H9 (cell line): ENCODE measurements around the gene CERS6. TPM values are rescaled to one million over a fixed set of nuclear protein-coding genes. Genes with fewer than 3 reads are reported as not detected.

ENCODE experiments used
- DNase-seq: peaks from one replicate; pipeline ENCODE4 v3.0.0-alpha.2; 2017
- H2AFZ ChIP-seq: one replicate; pipeline ENCODE4 v1.6.1; 2013; ENCODE audit warnings: mild to moderate bottlenecking, low read length, control low read depth, moderate library complexity
- H2AK5ac ChIP-seq: 2 replicates; pipeline ENCODE4 v1.6.1; 2013; ENCODE audit warnings: low read length, control low read depth, mixed read lengths; ENCODE audit not compliant: insufficient read length
- H2BK120ac ChIP-seq: one replicate; pipeline ENCODE4 v1.6.1; 2013; ENCODE audit warnings: low read depth, mild to moderate bottlenecking, low read length, control low read depth, inconsistent platforms; ENCODE audit not compliant: poor library complexity, severe bottlenecking
- H2BK12ac ChIP-seq: 2 replicates; pipeline ENCODE4 v1.6.1; 2013; ENCODE audit warnings: low read length, control low read depth, mixed read lengths, low read depth; ENCODE audit not compliant: insufficient read length
- H2BK15ac ChIP-seq: 2 replicates; pipeline ENCODE4 v1.6.1; 2013; ENCODE audit warnings: low read depth, low read length, control low read depth
- H2BK20ac ChIP-seq: one replicate; pipeline ENCODE4 v1.6.1; 2013; ENCODE audit warnings: low read depth, mild to moderate bottlenecking, low read length, control low read depth, inconsistent platforms; ENCODE audit not compliant: poor library complexity, severe bottlenecking
- H2BK5ac ChIP-seq: 2 replicates; pipeline ENCODE4 v1.6.1; 2013; ENCODE audit warnings: low read length, control low read depth, mixed read lengths; ENCODE audit not compliant: insufficient read length
- H3K14ac ChIP-seq: 2 replicates; pipeline ENCODE4 v1.6.1; 2013; ENCODE audit warnings: low read length, control low read depth; ENCODE audit not compliant: insufficient read depth
- H3K18ac ChIP-seq: 2 replicates; pipeline ENCODE4 v1.6.1; 2013; ENCODE audit warnings: low read depth, mild to moderate bottlenecking, mixed read lengths, low read length, control low read depth; ENCODE audit not compliant: insufficient read length
- H3K23ac ChIP-seq: 2 replicates; pipeline ENCODE4 v1.6.1; 2013; ENCODE audit warnings: low read length, control low read depth, mixed read lengths, low read depth; ENCODE audit not compliant: insufficient read length
- H3K23me2 ChIP-seq: 2 replicates; pipeline ENCODE4 v1.6.1; 2013; ENCODE audit warnings: low read depth, mild to moderate bottlenecking, mixed read lengths, low read length, control low read depth; ENCODE audit not compliant: insufficient read length, poor library complexity, severe bottlenecking
- H3K27ac ChIP-seq: 2 replicates; pipeline ENCODE4 v1.5.1; 2013; ENCODE audit warnings: low read length, control low read depth, mixed read lengths, low read depth; ENCODE audit not compliant: insufficient read length
- H3K27me3 ChIP-seq: 2 replicates; pipeline ENCODE4 v1.6.1; 2013; ENCODE audit warnings: low read length, control low read depth, inconsistent platforms; ENCODE audit not compliant: insufficient read depth
- H3K4ac ChIP-seq: 2 replicates; pipeline ENCODE4 v1.6.1; 2013; ENCODE audit warnings: low read depth, mild to moderate bottlenecking, control low read depth, inconsistent platforms, low read length, moderate library complexity
- H3K4me1 ChIP-seq: 2 replicates; pipeline ENCODE4 v1.6.1; 2013; ENCODE audit warnings: low read length, control low read depth, inconsistent platforms; ENCODE audit not compliant: insufficient read depth
- H3K4me2 ChIP-seq: 2 replicates; pipeline ENCODE4 v1.6.1; 2013; ENCODE audit warnings: low read length, control low read depth, mixed read lengths; ENCODE audit not compliant: insufficient read length, insufficient read depth
- H3K56ac ChIP-seq: 2 replicates; pipeline ENCODE4 v1.6.1; 2013; ENCODE audit warnings: low read depth, mild to moderate bottlenecking, mixed read lengths, low read length, control low read depth; ENCODE audit not compliant: insufficient read length
- H3K79me1 ChIP-seq: 2 replicates; pipeline ENCODE4 v1.6.1; 2013; ENCODE audit warnings: low read depth, mild to moderate bottlenecking, moderate library complexity, low read length, control low read depth, inconsistent platforms; ENCODE audit not compliant: insufficient read depth, poor library complexity, severe bottlenecking
- H3K79me2 ChIP-seq: 2 replicates; pipeline ENCODE4 v1.6.1; 2013; ENCODE audit warnings: low read length, control low read depth, inconsistent platforms; ENCODE audit not compliant: insufficient read depth
- H3K9ac ChIP-seq: 2 replicates; pipeline ENCODE4 v1.6.1; 2013; ENCODE audit warnings: low read length, control low read depth, mixed read lengths; ENCODE audit not compliant: insufficient read length; ENCODE audit errors: extremely low read depth
- H3K9me3 ChIP-seq: one replicate; pipeline ENCODE4 v1.6.1; 2013; ENCODE audit warnings: low read depth, low read length, inconsistent platforms; ENCODE audit not compliant: control insufficient read depth
- H3T11ph ChIP-seq: one replicate; pipeline ENCODE4 v1.6.1; 2013; ENCODE audit warnings: mild to moderate bottlenecking, low read length, control low read depth, inconsistent platforms
- H4K20me1 ChIP-seq: one replicate; pipeline ENCODE4 v1.6.1; 2013; ENCODE audit not compliant: control insufficient read depth, insufficient read length, insufficient read depth
- H4K5ac ChIP-seq: 2 replicates; pipeline ENCODE4 v1.6.1; 2013; ENCODE audit warnings: low read depth, mild to moderate bottlenecking, mixed read lengths, low read length, control low read depth; ENCODE audit not compliant: insufficient read length
- H4K8ac ChIP-seq: replicated peaks from 2 replicates; pipeline ENCODE4 v1.6.1; 2013; ENCODE audit warnings: low read length, control low read depth, mixed read lengths, low read depth; ENCODE audit not compliant: insufficient read length
- H4K91ac ChIP-seq: 2 replicates; pipeline ENCODE4 v1.6.1; 2013; ENCODE audit warnings: low read depth, mild to moderate bottlenecking, moderate library complexity, mixed read lengths, low read length, control low read depth; ENCODE audit not compliant: insufficient read length
- H3K27ac Mint-ChIP-seq, 3 experiments: 2 replicates in 2 of 3; 3 replicates in 1 of 3; pipeline ENCODE4 v1.8.0; 2020 to 2021; ENCODE audit warnings: mixed read lengths in 3 of 3, mild to moderate bottlenecking in 1 of 3, moderate library complexity in 1 of 3
- H3K27me3 Mint-ChIP-seq: 2 replicates; pipeline ENCODE4 v1.8.0; 2021; ENCODE audit warnings: low read depth, mild to moderate bottlenecking, moderate library complexity, mixed read lengths
- H3K36me3 Mint-ChIP-seq, 3 experiments: 2 replicates in 2 of 3; 3 replicates in 1 of 3; pipeline ENCODE4 v1.8.0; 2020 to 2021; ENCODE audit warnings: low read depth in 3 of 3, mixed read lengths in 3 of 3; ENCODE audit not compliant: insufficient read depth in 1 of 3
- H3K4me1 Mint-ChIP-seq, 2 experiments: 2 replicates each; pipeline ENCODE4 v1.8.0; 2020; ENCODE audit warnings: mixed read lengths in 2 of 2
- H3K4me3 Mint-ChIP-seq, 2 experiments: 2 replicates in 1 of 2; 3 replicates in 1 of 2; pipeline ENCODE4 v1.8.0; 2020 to 2021; ENCODE audit warnings: mild to moderate bottlenecking in 2 of 2, mixed read lengths in 2 of 2, moderate library complexity in 1 of 2
- H3K9me3 Mint-ChIP-seq, 2 experiments: 2 replicates in 1 of 2; 3 replicates in 1 of 2; pipeline ENCODE4 v1.8.0; 2020; ENCODE audit warnings: mild to moderate bottlenecking in 2 of 2, mixed read lengths in 2 of 2, moderate library complexity in 1 of 2
- CTCF ChIP-seq: fragments of 200-600 bp; sonication (generic); conservative IDR thresholded peaks from 3 replicates; pipeline ENCODE4 v1.8.0; 2021; ENCODE audit warnings: antibody characterized with exemption, mild to moderate bottlenecking
- total RNA-seq: library from RNA; stranded (reverse); gene quantifications from 2 replicates; pipeline ENCODE4 v1.2.1, GENCODE V29; 2021

CERS6 gene
- total RNA-seq, 1 experiment from 2014 or later, result 17.7 TPM

GRCh38 chr2:168716839-168717238, 260.8 kb downstream of the CERS6 start:
- Histone ChIP-seq H2BK12ac (no peak overlapping the region), H2BK15ac (no peak overlapping the region), H3K9ac (no peak overlapping the region), H2BK5ac (no peak overlapping the region), H3K27ac (no peak overlapping the region), H4K5ac (no peak overlapping the region), H3K23me2 (no peaks in the 10 kb centered on the region), H3K27me3 (no peaks in the 10 kb centered on the region), H2BK120ac (no peak overlapping the region), H3K4me1 (no peaks in the 10 kb centered on the region), H3K56ac (no peak overlapping the region), H3K4ac (no peak overlapping the region), H3K9me3 (no peaks in the 10 kb centered on the region), H2AFZ (no peak overlapping the region), H3K14ac (no peak overlapping the region), H3K79me2 (no peaks in the 10 kb centered on the region), H3K23ac (no peak overlapping the region), H3T11ph (no peak overlapping the region), H3K4me2 (no peak overlapping the region), H4K8ac (no peak overlapping the region), H2AK5ac (no peak overlapping the region), H4K20me1 (no peaks in the 10 kb centered on the region), H3K79me1 (no peaks in the 10 kb centered on the region), H3K18ac (no peak overlapping the region), H2BK20ac (no peak overlapping the region), H4K91ac (no peak overlapping the region)
- no peak for TF ChIP-seq CTCF
- H3K36me3 Mint-ChIP-seq, result peaks cover 0 to 2% (median 2%) of the 10 kb centered on the region in 3 experiments; a peak in 2 of 7 replicates
- no peak overlapping the region for H3K27ac Mint-ChIP-seq
- H3K9me3 Mint-ChIP-seq, result no peaks in the 10 kb centered on the region
- DNase-seq, result no peak
- no peaks in the 10 kb centered on the region for H3K27me3 Mint-ChIP-seq
- peaks cover 0 to 1% of the 10 kb centered on the region in 2 experiments; a peak in 1 of 4 replicates for H3K4me1 Mint-ChIP-seq
- no peak overlapping the region for H3K4me3 Mint-ChIP-seq
